Suppressor macrophage (primary cell): Measurements from ENCODE around the gene SKI.

Experiments
- DNase-seq, 4 experiments: peaks; one replicate each; pipeline ENCODE4 v3.0.0-alpha.2; 2020 to 2022

The SKI gene

GRCh38 chr1:2342384-2343022, 114.4 kb downstream of the SKI start:
- no peak for DNase-seq

GRCh38 chr1:2343023-2343935, 115.2 kb downstream of the SKI start:
- DNase-seq, result no peak

- no peak for DNase-seq
Observed at GRCh38 chr1:2344121-2344681, 116.1 kb downstream of the SKI start.

GRCh38 chr1:2344744-2345296, 116.7 kb downstream of the SKI start:
- DNase-seq, result no peak

GRCh38 chr1:2345297-2346075, 117.4 kb downstream of the SKI start:
- DNase-seq, result no peak

DNA sequence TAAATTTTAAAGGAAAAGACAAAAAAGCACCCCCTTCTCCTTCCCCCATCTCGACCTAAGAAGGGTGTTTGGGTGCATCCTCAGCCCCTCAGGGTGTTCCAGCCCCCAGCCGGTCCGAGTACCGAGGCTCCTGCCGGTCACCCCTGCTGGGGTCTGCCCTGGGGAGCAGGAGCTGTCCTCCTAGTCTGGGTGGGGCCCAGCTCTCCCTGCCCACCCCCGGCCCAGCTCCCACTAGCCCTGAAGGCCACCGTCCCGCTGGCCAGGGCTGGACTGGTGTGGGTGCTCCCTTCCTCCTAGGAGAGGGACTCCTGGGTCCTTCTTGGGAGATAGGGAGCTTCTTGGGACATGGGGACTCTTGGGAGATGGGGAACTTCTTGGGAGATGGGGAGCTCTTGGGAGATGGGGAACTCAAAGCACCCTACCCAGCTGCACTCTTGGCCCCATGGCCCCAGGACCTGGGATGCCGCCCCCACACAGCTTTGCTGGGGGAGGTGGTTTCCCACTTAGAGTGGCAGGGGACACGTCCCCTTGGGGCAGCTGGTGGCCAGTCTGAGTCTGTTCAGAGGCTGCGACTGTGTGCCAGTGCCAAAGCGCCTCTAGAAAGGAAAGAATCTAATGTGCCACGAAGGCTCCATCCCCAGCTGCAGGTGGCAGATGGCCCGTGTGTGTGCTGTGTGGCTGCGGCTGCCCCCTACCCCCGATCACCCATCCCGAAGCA, 118.7 kb downstream of the SKI start:
- no peak for DNase-seq

- no peak for DNase-seq
Observed at GRCh38 chr1:2347409-2347785, 119.3 kb downstream of the SKI start.

DNA sequence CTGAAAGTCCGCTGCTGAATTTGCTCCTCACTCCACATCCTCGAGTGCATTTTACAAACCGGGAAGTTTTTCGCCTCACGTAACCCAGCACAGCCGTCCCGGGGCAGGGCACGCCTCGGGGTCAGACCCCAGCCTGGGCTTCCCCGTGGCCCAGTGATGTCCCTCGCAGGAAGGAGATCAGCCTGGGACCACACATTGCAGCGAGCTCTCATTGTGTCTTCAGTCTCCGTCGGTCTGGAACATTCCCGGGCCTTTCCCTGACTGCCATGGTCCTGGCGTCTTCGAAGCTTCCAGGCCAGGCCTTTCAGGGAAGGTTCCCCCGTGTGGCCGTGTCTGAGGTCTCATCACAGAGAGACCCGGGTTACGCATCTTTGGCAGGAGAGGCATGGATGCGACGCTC, 119.8 kb downstream of the SKI start:
- no peak for DNase-seq

GRCh38 chr1:2348346-2349325, 120.5 kb downstream of the SKI start:
- no peak for DNase-seq

GRCh38 chr1:2349806-2350205, 121.7 kb downstream of the SKI start:
- no peak for DNase-seq

DNA sequence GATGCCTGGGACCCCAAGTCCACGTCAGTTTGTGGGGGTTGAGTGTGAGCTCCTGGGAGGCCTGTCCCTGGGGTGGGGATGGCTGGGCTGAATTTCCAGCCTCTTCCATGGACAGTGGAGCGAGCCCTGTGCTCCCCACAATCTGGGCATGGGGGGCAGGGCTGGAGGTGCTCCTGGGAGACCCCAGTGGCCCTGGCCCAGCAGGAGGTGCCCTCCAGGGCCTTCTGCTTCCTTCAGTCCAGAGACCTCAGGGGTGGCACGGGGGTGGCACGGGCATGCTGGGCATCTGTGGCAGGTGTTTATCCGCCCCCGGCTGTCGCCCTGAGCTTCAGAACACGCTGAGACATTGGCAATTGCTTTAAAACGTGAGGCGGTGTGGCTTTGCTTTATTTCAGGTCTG, 122.4 kb downstream of the SKI start:
- no peak for DNase-seq

- DNase-seq, result no peak
Observed at GRCh38 chr1:2350911-2351655, 123.0 kb downstream of the SKI start.

DNA sequence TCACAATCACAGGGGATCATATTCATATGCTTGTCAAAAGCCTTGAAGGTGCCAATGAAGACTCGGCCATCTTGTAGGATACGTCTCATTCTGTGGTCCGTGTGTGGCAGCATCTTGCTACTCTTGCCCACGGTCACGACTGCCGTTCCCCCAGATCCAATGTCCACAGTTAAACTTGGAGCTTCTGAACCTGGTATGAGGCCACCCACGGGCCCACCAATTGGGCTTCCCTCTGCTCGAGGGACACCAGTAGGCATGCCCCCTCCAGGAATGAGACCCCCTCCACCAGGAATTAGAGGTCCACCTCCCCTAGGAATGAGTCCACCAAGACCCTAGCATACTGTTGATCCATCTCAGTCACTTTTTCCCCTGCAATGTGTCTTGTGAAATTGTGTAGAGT, 123.6 kb downstream of the SKI start:
- DNase-seq, result no peak

DNA sequence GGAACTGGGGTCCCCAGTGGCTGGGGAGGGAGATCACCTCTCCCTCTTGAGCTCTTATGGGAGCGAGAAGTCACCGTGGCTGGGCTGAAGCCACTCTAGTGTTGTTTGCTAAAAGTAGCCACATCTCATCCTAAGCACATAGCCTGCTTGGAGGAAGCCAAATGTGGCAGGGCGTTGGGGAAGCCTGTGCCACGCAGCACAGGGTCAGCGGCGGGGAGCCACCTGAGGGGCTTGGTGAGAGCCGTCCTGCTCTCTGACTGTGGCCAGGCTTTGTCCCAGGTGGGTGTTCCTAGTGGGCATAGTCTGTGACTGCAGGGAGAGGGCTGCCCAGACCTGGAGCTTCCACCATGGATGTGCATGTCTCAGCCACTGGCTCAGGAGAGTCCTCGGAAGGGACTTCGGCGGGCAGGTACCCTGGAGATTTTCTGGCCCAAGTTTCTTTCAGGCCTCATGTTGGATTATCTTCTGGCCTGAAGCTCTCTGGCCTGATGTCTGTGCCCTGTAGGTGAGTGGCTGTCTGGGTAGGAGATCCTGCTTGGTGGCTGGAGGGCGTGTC, 124.3 kb downstream of the SKI start:
- DNase-seq, result no peak

DNA sequence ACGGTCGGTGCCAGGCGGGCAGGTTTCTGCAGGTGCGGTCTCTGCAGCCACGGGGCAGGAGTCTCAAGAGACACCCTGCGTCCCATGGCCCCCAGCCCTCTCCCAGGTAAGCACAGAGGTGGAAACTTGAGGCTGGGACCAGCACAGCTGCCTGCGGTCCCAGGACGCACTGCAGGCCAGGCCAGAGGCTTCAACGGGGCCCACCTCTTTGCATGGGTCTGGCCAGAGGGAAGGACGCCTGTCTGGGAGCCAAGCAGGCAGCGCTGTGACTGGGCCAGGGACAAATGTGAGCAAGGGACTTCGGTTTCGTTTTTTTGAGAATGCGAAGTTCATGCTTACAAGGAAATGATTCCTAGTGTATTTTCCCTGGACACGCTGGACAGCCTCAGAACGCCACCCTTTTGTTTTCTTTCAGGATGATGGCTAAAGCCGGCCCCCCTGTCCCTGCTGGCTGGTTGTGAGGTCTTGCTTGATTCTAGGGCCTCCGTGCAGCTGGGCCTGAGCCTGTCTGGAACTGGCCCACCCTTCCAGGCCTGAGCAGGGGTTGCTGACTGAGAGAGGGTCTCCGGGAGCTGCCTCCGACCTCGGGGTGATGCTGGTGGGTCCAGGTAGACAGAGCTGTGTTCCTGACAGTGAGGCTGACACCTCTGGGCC, 124.9 kb downstream of the SKI start:
- no peak for DNase-seq

DNA sequence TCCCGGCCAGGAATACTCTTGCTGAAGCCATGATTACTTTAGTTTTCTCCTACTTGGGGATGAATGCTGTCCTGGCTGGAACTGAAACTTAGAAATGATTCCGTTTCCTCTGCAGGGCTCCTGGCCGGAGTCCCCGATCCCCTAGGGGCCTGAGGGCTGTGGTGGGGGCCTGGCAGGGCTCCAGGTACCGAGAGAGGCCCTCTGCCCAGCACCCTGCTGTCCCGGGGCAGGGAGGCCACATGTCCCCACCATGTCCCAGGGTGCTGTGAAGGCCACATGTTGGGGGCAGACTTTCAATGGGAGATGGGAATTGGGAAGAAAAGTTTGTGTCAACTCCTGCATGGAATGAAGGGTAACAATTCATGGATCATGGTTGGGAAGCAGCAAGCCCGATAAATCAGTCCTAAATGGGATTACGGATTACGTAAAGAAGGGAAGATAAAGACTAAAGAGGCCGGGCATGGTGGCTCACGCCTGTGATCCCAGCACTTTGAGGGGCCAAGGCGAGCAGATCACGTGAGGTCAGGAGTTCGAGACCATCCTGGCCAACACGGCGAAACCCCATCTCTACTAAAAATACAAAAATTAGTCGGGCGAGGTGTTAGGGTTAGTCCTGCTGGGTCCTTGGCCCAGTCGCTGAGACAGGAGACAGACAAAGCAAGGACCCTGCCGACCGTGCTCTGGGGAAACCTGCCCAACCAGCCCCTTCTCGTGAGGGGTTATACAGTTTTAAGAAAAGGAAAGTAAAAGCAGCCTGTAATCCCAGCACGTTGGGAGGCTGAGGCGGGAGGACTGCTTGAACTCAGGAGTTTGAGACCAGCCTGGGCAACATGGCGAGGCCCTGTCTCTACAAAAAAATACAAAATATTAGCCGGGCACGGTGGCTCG, 125.7 kb downstream of the SKI start:
- no peak for DNase-seq

GRCh38 chr1:2354511-2355372, 126.6 kb downstream of the SKI start:
- DNase-seq, result no peak
